Measurements from ENCODE around the gene CNNM4.

- no peak for TF ChIP-seq CTCF (IDR thresholded peaks at IDR 0.05)
- no peak for TF ChIP-seq EZH2 (IDR thresholded peaks at IDR 0.05)
- no peak for TF ChIP-seq EZH2phosphoT487 (IDR thresholded peaks at IDR 0.05)
Measured at GRCh38 chr2:96737251-96737650, 23.5 kb upstream of the CNNM4 start.
